Measurements from ENCODE around the gene LHFPL2.
"Not testable (repeated sequence)": the region's sequence is repeated elsewhere in the genome, so short reads cannot be mapped to it uniquely, and the experiment has no call there.

LHFPL2 gene

DNA sequence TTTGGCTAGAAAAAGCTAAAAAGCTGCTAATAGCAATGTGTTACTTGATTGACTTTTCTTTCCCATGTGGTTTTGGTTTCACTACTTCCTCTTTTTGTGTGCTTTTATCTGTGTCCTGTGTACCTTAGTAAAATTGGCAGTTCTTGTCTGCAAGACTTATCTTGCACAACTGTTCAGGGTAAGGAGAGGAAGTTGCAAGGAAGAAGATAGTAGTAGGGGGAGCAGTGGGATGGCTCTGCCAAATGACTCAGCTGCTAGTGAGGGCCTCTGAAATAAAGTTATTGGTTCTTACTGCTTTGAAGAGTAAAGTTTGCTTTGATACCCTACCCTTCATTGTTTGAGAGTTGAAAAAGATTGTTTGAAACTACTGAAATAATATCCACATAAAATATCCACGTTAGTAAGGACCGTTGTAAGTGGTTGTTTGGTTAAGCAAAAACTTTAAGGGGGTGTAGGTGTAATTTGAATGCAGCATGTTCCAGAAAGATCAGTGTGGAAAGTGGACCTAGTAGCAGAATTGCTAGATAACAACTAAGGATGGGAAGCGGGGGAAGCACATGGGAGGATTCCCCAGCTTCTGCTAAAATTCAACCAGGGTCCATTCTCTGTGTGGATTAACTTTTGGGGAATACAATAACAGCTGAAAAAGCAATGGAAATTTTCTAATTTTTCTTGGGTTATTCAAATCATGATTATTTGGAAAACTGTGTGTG lies 164.6 kb downstream of the LHFPL2 start:
- Mint-ChIP-seq H3K36me3 (peaks cover 2% of the 10 kb centered on the region), H3K27me3 (no peaks in the 10 kb centered on the region), H3K9me3 (no peaks in the 10 kb centered on the region), H3K27ac (peak overlapping the region; percentile 16), H3K4me3 (no peak overlapping the region), H3K4me1 (peaks cover 15% of the 10 kb centered on the region)
- peak; percentile 97 for ATAC-seq (ENCODE audit: low read depth)
- peak in 1 of 2 donors; percentile 19 for DNase-seq (ENCODE audit: low spot score in 2 of 2)

DNA sequence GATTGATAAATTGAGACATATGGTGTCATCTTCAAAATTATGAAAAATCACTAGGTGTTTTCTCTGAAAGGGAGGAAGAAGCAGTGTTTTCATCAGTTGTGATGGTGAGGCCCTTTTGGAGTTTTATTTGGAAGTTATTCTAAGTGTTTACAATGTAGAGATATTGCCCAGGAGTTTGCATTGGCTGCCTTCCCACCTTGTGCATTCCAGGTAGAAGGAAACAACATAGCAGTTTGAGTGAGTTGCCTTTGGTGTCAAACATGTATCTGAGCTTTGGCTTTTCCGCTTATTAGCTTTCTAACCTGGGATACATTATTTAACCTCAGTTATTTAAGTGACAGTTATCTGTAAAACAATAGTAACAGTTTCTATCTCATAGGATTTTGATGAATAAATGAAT lies 165.6 kb downstream of the LHFPL2 start:
- Mint-ChIP-seq H3K4me3 (no peak overlapping the region), H3K9me3 (no peaks in the 10 kb centered on the region), H3K27ac (no peak overlapping the region), H3K36me3 (peaks cover 2% of the 10 kb centered on the region), H3K27me3 (no peaks in the 10 kb centered on the region), H3K4me1 (peaks cover 15% of the 10 kb centered on the region)
- ATAC-seq (ENCODE audit: low read depth) (no peak), DNase-seq (ENCODE audit: low spot score in 2 of 2) (no peak)

DNA sequence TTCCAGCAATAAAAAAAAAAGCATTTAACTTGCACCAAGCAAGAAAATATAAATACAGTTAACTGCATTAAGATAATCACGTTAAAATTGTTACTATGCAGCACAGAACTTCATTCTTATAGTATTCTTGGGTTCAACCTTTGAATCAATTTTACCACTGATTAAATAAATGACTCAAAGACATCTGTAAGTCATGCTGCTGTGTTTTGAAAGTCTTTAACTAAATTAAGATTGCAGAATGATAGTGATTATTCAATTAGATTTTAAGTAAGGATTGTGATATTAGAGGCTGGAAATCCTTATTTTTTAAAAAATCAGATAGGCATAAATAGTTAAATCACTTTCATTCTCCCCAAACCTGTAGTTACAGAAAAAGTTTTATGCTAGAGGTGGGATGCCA lies 171.8 kb downstream of the LHFPL2 start:
- Mint-ChIP-seq H3K4me3 (no peak overlapping the region), H3K36me3 (peaks cover 6% of the 10 kb centered on the region), H3K27ac (no peak overlapping the region), H3K4me1 (no peaks in the 10 kb centered on the region), H3K9me3 (no peaks in the 10 kb centered on the region), H3K27me3 (no peaks in the 10 kb centered on the region)
- DNase-seq (ENCODE audit: low spot score in 2 of 2) (no peak), ATAC-seq (ENCODE audit: low read depth) (no peak)

DNA sequence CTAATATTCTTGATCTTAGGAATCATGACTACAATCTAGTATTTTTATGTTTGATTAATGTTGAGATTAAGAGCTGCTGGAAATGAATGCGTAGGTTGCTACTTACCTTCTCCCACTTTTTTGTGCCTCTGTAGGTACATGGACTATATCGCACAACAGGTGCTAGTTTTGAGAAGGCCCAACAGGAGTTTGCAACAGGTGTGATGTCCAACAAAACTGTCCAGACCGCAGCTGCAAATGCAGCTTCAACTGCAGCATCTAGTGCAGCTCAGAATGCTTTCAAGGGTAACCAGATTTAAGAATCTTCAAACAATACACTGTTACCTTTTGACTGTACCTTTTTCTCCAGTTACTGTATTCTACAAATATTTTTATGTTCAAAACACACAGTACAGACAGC lies 173.2 kb downstream of the LHFPL2 start:
- no peaks in the 10 kb centered on the region for H3K4me1 Mint-ChIP-seq
- ATAC-seq (ENCODE audit: low read depth) = no peak

DNA sequence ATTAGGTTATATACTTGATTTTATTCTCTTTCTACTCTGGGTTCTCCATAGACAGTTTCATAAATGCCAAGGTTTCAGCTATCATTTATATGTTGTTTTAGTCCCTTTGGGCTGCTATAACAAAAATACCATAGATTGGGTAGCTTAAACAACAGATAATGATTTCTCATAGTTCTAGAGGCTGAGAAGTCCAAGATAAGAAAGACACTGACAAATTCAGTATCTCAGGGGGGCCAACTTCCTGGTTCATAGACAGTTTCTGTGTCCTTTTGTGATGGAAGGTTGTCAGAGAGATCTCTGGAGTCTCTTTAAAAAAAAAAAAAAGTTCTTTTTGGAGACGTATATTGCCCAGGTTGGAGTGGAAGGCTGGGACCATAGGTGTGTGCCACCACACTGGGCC lies 174.8 kb downstream of the LHFPL2 start:
- H3K36me3 Mint-ChIP-seq = peaks cover 4% of the 10 kb centered on the region
- no peaks in the 10 kb centered on the region for H3K9me3 Mint-ChIP-seq
- no peak overlapping the region for H3K27ac Mint-ChIP-seq
- no peaks in the 10 kb centered on the region for H3K27me3 Mint-ChIP-seq
- H3K4me3 Mint-ChIP-seq = no peak overlapping the region
- no peaks in the 10 kb centered on the region for H3K4me1 Mint-ChIP-seq
- DNase-seq (ENCODE audit: low spot score in 2 of 2) = no peak
- ATAC-seq (ENCODE audit: low read depth) = no peak

More for the DNA sequence above, 173.2 kb downstream of the LHFPL2 start:
- H3K36me3 Mint-ChIP-seq = peaks cover 4% of the 10 kb centered on the region
- H3K9me3 Mint-ChIP-seq = no peaks in the 10 kb centered on the region
- no peaks in the 10 kb centered on the region for H3K27me3 Mint-ChIP-seq
- no peak overlapping the region for H3K27ac Mint-ChIP-seq
- no peak overlapping the region for H3K4me3 Mint-ChIP-seq
- no peak for DNase-seq (ENCODE audit: low spot score in 2 of 2)

DNA sequence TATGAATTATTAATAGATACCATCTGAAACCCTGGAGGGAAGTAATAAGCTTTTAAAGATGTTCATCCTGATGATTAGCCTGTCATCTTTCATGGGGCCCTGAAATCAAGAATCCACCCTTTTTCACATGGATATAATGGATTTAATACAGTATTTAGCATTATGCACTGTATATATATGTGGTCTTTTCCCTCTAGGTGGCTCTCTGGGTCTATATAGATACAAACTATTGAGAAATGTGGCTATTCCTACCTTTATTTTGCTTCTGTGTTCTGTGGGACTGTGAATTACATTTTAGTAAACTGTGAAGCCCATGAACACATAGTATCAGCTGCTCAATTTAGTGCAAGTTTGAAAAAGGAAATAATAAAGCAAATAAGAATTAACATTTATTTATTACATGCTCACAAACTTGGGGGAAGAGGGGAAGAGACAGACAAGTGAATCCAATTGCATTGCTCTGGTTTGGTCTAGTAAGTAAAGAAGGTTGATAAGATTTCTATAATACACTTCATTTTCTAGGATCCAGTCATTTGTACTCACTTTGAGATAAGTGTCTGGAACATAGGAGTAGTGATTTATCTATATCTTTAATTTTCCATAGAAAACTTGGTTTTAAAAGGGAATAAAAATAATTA lies 176.0 kb downstream of the LHFPL2 start:
- ATAC-seq (ENCODE audit: low read depth) = no peak
- Mint-ChIP-seq H3K27ac (no peak overlapping the region), H3K4me1 (peaks cover 4% of the 10 kb centered on the region), H3K36me3 (peaks cover 4% of the 10 kb centered on the region), H3K27me3 (no peaks in the 10 kb centered on the region), H3K4me3 (no peak overlapping the region), H3K9me3 (no peaks in the 10 kb centered on the region)
- no peak for DNase-seq (ENCODE audit: low spot score in 2 of 2)

DNA sequence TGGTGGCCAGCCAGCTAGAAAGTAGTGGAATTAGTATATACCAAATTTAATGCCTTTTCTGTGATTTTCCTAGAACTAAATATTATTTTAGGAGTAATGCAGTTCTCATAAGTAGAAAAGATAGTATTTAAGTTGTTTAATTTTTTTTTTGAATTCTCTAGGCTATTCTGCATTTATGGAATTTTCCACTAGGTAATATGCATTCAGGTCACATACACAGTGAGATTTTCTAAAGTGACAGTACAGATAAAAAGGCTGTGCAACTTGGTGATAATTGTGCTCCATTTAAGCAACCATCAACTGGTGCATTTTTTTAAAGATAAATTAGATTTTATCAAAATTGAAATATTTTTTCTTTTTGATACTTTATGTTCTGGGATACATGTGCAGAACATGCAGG lies 176.7 kb downstream of the LHFPL2 start:
- Mint-ChIP-seq H3K27ac (no peak overlapping the region), H3K4me1 (peaks cover 4% of the 10 kb centered on the region), H3K9me3 (no peaks in the 10 kb centered on the region), H3K27me3 (no peaks in the 10 kb centered on the region), H3K4me3 (no peak overlapping the region), H3K36me3 (peaks cover 4% of the 10 kb centered on the region)
- DNase-seq (ENCODE audit: low spot score in 2 of 2) = no peak
- ATAC-seq (ENCODE audit: low read depth) = no peak

DNA sequence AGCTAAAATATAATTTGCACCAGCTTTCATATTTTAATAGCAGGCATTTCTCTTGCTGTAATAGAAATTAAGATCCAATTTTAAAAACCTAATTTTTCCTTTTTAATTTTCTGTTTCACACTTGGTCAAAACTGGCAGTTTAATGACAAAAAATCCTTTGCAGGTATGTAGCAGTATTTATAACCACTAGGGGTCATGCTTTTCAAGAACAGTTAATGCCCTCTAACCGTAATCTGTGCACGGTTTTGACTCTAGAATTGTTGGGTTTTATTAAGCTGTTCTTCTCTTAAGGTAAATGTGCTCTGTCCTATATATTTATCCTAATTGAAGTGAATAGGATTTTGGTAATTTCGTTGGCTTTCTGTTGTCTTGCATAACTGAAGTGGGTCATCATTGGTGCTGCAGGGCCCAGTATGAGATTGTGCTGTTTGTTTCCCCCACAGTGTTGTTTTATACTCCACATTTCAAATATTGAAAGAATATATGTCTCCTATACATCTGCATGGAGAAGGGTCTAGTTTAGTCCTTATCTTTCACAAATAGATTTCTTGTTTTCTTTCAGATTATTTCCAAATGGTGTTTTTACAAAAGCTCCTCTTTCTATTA lies 180.7 kb downstream of the LHFPL2 start:
- Mint-ChIP-seq H3K27me3 (no peaks in the 10 kb centered on the region), H3K36me3 (peaks cover 21% of the 10 kb centered on the region), H3K4me3 (no peak overlapping the region), H3K9me3 (no peaks in the 10 kb centered on the region), H3K4me1 (peaks cover 4% of the 10 kb centered on the region), H3K27ac (no peak overlapping the region)
- ATAC-seq (ENCODE audit: low read depth) (peak; percentile 68), DNase-seq (ENCODE audit: low spot score in 2 of 2) (peak in 1 of 2 donors; percentile 20)

DNA sequence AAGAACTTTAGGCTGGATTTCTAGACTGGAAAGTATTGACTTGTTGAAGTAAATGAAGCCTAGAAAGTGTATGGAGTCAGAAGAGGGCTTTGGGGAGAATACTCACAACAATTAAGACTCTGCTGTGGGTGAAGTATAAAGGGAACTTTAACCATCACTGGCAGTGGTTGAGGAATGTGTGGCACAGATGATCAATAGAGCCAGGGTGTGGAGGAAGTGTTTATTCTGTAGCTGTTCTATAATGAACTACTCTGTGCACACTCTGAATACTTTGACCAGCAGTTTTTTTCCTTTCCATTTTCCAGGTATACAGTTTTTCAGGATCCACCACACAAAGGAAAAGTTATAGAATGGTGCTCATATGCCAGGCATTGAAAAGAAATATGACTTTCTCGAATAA lies 181.4 kb downstream of the LHFPL2 start:
- DNase-seq (ENCODE audit: low spot score in 2 of 2) = no peak
- H3K9me3 Mint-ChIP-seq = no peaks in the 10 kb centered on the region
- no peak overlapping the region for H3K27ac Mint-ChIP-seq
- H3K36me3 Mint-ChIP-seq = peaks cover 21% of the 10 kb centered on the region
- ATAC-seq (ENCODE audit: low read depth) = no peak
- peaks cover 4% of the 10 kb centered on the region for H3K4me1 Mint-ChIP-seq
- H3K4me3 Mint-ChIP-seq = no peak overlapping the region
- no peaks in the 10 kb centered on the region for H3K27me3 Mint-ChIP-seq

DNA sequence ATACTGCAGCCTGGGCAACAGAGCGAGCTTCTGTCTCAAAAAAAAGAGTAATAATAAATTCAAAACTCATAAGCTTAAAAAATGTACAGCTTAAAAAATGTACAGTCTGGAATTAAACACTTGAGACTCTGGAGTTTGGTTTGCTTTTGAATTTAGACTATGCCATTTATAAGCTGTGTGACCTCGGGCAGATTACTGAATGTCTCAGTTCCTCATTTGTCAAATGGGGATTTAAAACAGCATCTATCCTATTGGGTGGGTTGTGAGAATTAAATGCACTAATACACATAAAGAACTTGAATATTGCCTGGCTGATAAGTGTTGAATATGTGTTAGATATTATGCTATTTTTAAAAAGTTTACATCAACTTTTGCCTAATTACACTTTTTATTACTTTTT lies 189.7 kb downstream of the LHFPL2 start:
- ATAC-seq (ENCODE audit: low read depth) = no peak
- Mint-ChIP-seq H3K36me3 (peaks cover 31% of the 10 kb centered on the region), H3K4me3 (no peak overlapping the region), H3K9me3 (no peaks in the 10 kb centered on the region), H3K4me1 (peaks cover 14% of the 10 kb centered on the region), H3K27ac (no peak overlapping the region), H3K27me3 (no peaks in the 10 kb centered on the region)
- no peak for DNase-seq (ENCODE audit: low spot score in 2 of 2)

DNA sequence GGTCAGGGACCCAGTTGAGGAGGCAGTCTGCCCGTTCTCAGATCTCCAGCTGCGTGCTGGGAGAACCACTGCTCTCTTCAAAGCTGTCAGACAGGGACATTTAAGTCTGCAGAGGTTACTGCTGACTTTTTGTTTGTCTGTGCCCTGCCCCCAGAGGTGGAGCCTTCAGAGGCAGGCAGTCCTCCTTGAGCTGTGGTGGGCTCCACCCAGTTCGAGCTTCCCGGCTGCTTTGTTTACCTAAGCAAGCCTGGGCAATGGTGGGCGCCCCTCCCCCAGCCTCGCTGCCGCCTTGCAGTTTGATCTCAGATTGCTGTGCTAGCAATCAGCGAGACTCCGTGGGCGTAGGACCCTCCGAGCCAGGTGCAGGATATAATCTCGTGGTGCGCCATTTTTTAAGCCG lies 191.1 kb downstream of the LHFPL2 start:
- not testable (repeated sequence) for H3K27ac Mint-ChIP-seq; DNase-seq (ENCODE audit: low spot score in 2 of 2); H3K4me3 Mint-ChIP-seq; H3K9me3 Mint-ChIP-seq; H3K27me3 Mint-ChIP-seq; ATAC-seq (ENCODE audit: low read depth)
- Mint-ChIP-seq H3K4me1 (peaks cover 14% of the 10 kb centered on the region), H3K36me3 (peaks cover 27% of the 10 kb centered on the region)

DNA sequence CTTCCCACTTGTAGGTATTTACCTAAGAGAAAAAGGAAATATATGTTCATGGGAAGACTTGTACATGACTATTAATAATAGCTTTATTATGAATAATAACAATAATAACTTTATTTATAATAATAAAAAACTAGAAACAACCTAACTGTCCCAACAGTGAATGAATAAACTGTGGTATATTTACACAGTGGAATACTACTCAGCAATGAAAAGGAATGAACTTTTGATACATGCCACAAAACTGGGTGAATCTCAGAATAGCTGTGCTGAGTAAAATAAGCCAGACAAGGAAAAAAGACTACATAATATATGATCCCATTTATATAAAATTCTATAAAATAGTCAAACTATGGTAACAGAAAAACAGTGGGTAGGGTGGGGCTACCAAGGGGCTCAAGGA lies 199.5 kb downstream of the LHFPL2 start:
- H3K9me3 Mint-ChIP-seq = peaks cover 4% of the 10 kb centered on the region
- H3K27ac Mint-ChIP-seq = no peak overlapping the region
- H3K27me3 Mint-ChIP-seq = no peaks in the 10 kb centered on the region
- no peak overlapping the region for H3K4me3 Mint-ChIP-seq
- no peaks in the 10 kb centered on the region for H3K4me1 Mint-ChIP-seq
- H3K36me3 Mint-ChIP-seq = peaks cover 22% of the 10 kb centered on the region
- ATAC-seq (ENCODE audit: low read depth) (no peak), DNase-seq (ENCODE audit: low spot score in 2 of 2) (no peak)

DNA sequence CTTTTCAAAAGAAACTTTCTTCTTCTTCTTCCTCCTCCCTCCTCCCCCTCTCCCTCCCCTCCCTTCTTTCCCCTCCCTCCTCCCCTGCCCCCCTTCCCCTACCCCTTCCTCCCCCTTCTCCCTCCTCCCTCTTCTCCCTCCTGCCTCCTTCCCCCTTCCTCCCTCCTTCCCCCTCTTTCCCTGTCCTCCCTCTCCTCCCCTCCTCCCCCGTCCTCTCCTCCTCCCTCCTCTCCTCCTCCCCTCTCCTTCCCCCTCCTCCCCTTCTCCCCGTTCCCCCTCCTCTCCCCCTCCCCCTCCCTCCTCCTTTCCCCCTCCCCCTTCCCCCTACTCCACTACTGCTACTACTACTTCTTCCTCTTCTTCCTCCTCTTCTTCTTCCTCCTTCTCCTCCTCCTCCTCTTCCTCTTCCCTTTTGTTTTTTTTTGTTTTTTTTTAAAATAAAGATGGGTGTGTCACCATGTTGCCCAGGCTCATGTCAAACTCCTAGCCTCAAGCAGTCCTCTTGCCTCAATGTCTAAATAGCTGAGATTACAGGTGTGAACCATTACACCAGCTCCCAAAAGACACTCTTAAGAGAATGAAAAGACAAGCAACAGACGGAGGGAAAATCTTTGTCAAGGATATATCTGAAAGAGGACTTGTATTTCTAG lies 200.7 kb downstream of the LHFPL2 start:
- DNase-seq (ENCODE audit: low spot score in 2 of 2) = no peak
- no peak for ATAC-seq (ENCODE audit: low read depth)
- H3K4me3 Mint-ChIP-seq = no peak overlapping the region
- H3K36me3 Mint-ChIP-seq = peaks cover 27% of the 10 kb centered on the region
- H3K27me3 Mint-ChIP-seq = no peaks in the 10 kb centered on the region
- no peak overlapping the region for H3K27ac Mint-ChIP-seq
- no peaks in the 10 kb centered on the region for H3K4me1 Mint-ChIP-seq
- peaks cover 4% of the 10 kb centered on the region for H3K9me3 Mint-ChIP-seq

Measured in memory B cell (primary cell).